Thyroid gland (tissue), 4 donors: ENCODE measurements around the gene PRELID1. TPM values are rescaled to one million over a fixed set of nuclear protein-coding genes. Genes with fewer than 3 reads are reported as not detected.

Experiments
- DNase-seq, 2 donors: peaks; one replicate each; pipeline ENCODE4 v3.0.0-alpha.2; 2019
- H3K27ac ChIP-seq, 3 donors: fragments of 200-600 bp; sonication (generic); 1 replicate in 2 of 3; 2 replicates in 1 of 3; pipeline ENCODE4 v1.5.1; 2016 to 2019; ENCODE audit warnings: mild to moderate bottlenecking in 1 of 3, moderate library complexity in 1 of 3
- H3K27me3 ChIP-seq: fragments of 200-600 bp; sonication (generic); one replicate; pipeline ENCODE4 v1.5.1; 2019
- H3K36me3 ChIP-seq, 2 donors: fragments of 200-600 bp; sonication (generic); one replicate each; pipeline ENCODE4 v1.5.1; 2016 to 2019
- H3K4me1 ChIP-seq, 2 donors: fragments of 200-600 bp; sonication (generic); one replicate each; pipeline ENCODE4 v1.5.1; 2017 to 2019
- H3K4me3 ChIP-seq, 3 donors: fragments of 200-600 bp; sonication (generic); replicated peaks in 1 of 3; 1 replicate in 2 of 3; 2 replicates in 1 of 3; pipeline ENCODE4 v1.5.1; 2016; ENCODE audit warnings: mild to moderate bottlenecking in 1 of 3
- H3K9me3 ChIP-seq: fragments of 200-600 bp; sonication (generic); one replicate; pipeline ENCODE4 v1.5.1; 2017
- POLR2A ChIP-seq, 2 donors: fragments of 450-650 bp; IDR thresholded peaks; one replicate each; pipeline ENCODE4 v1.6.1; 2017; ENCODE audit warnings: antibody characterized with exemption in 2 of 2, mild to moderate bottlenecking in 2 of 2, moderate library complexity in 1 of 2
- WGBS, 2 donors: methylation state at CpG; one replicate each; pipeline ENCODE4 v1.1.5; 2017; 5-methylcytosine and 5-hydroxymethylcytosine counted together
- intact Hi-C: fragments of 100-400 bp; cut with DNase I; formaldehyde crosslinking; loops from one replicate; pipeline ENCODE4 v1.15.1; 2023
- total RNA-seq, 4 donors: library from RNA; depleted of rRNA; stranded (reverse); fragments of >200 nt; gene quantifications; one replicate each; pipeline ENCODE4 v1.2.3, GENCODE V29; 2016
- TF ChIP-seq, protein P1 (sequence below), 6 experiments: fragments of 200-600 bp in 3 of 6; fragments of 450-650 bp in 3 of 6; sonication (generic) in 3 of 6; IDR thresholded peaks; one replicate each; pipeline ENCODE4 v1.5.1; 2016 to 2019; ENCODE audit warnings: antibody characterized with exemption in 6 of 6, mild to moderate bottlenecking in 2 of 6, inconsistent platforms in 1 of 6, moderate library complexity in 1 of 6

PRELID1 gene
- total RNA-seq, 4 donors from 2014 or later: 52.8 to 83.2 (median 57.9) TPM

DNA sequence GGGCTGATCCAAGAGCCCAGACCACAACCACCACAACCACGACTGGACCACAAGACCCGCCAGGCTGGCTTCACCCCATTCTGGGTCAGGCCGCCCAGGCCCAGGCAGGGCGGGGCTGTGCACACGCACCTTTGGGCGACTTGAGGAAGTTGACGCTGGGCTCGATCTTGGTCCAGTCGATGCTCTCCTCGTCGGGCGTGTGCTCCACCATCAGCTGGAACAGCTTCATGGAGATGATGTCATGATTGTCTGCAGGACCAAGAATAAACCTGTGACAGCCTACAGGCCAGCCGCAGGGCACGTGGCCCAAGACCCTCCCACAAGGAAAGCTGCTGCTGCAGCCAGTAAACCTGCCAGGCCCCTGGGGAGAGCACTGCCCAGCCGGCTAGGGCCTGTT, 30.6 kb downstream of the PRELID1 start:
- no peaks in the 10 kb centered on the region for H3K4me1 ChIP-seq
- WGBS, 2 donors: 87 to 90% methylated on average over 9 to 15 of the region's 15 CpGs
- no peak for DNase-seq
- H3K4me3 ChIP-seq: no peak overlapping the region
- H3K27me3 ChIP-seq: no peaks in the 10 kb centered on the region
- intact Hi-C loops: no loop called here
- TF ChIP-seq, protein P1, sequence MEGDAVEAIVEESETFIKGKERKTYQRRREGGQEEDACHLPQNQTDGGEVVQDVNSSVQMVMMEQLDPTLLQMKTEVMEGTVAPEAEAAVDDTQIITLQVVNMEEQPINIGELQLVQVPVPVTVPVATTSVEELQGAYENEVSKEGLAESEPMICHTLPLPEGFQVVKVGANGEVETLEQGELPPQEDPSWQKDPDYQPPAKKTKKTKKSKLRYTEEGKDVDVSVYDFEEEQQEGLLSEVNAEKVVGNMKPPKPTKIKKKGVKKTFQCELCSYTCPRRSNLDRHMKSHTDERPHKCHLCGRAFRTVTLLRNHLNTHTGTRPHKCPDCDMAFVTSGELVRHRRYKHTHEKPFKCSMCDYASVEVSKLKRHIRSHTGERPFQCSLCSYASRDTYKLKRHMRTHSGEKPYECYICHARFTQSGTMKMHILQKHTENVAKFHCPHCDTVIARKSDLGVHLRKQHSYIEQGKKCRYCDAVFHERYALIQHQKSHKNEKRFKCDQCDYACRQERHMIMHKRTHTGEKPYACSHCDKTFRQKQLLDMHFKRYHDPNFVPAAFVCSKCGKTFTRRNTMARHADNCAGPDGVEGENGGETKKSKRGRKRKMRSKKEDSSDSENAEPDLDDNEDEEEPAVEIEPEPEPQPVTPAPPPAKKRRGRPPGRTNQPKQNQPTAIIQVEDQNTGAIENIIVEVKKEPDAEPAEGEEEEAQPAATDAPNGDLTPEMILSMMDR (IDR thresholded peaks at IDR 0.05): no peak
- TF ChIP-seq POLR2A (IDR thresholded peaks at IDR 0.05): no peak
- H3K9me3 ChIP-seq: no peaks in the 10 kb centered on the region
- H3K27ac ChIP-seq: no peak overlapping the region
- peaks cover 64 to 82% of the 10 kb centered on the region in 2 donors for H3K36me3 ChIP-seq

- Histone ChIP-seq H3K27me3 (no peaks in the 10 kb centered on the region), H3K9me3 (no peaks in the 10 kb centered on the region), H3K4me1 (no peaks in the 10 kb centered on the region), H3K27ac (no peak overlapping the region), H3K36me3 (peaks cover 64 to 80% of the 10 kb centered on the region in 2 donors), H3K4me3 (no peak overlapping the region)
- WGBS, 2 donors: 90 to 92% methylated on average over 18 to 19 of the region's 21 CpGs
- intact Hi-C loops: no loop called here
- DNase-seq: no peak
- no peak for TF ChIP-seq POLR2A (IDR thresholded peaks at IDR 0.05)
- TF ChIP-seq, protein P1 (IDR thresholded peaks at IDR 0.05): no peak
Measured at GRCh38 chr5:177334781-177335700, 31.4 kb downstream of the PRELID1 start.

DNA sequence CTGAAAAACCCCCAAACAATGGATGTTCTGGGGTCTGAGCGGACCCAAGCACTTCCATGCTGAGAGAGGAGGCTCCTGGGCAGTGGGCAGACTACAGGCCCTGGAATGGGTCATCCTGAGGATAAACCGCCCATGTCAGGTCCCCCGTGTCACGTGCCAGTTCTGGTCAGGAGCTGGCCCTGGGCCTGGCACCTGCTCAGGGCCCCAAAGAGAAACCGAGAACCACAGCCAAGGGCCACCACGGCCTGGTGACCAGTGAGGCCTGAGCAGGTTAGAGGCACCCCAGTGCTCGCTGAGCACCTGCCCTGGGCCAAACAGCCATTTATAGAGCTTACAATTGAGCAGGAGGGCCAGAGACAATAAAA, 32.1 kb downstream of the PRELID1 start:
- H3K4me3 ChIP-seq: no peak overlapping the region
- intact Hi-C loops: no loop called here
- peaks cover 64 to 73% of the 10 kb centered on the region in 2 donors for H3K36me3 ChIP-seq
- no peaks in the 10 kb centered on the region for H3K9me3 ChIP-seq
- WGBS, 2 donors: 91 to 92% methylated on average over 7 of the region's 7 CpGs
- no peaks in the 10 kb centered on the region for H3K4me1 ChIP-seq
- no peak overlapping the region for H3K27ac ChIP-seq
- no peak for DNase-seq
- H3K27me3 ChIP-seq: no peaks in the 10 kb centered on the region
- TF ChIP-seq POLR2A (IDR thresholded peaks at IDR 0.05): no peak
- TF ChIP-seq, protein P1 (IDR thresholded peaks at IDR 0.05): no peak

DNA sequence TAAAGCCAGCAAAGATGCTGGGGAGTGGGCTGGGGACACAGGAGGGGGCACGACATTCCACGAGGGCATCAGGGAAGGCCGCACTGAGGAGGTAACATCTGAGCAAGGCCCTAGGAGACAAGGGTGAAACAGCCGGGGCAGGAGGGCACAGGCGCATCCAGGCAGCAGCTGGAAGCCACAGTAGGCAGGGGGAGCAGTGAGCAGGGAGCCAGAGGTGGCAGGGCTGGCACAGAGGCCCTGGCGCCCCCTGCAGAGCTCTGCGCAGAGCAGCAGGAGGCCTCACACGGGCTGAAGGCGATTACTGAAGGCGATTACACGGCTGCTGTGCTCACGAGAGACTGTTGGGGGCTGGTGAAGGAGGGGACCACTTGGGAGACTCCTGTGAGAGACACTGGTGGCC, 32.5 kb downstream of the PRELID1 start:
- WGBS, 2 donors: 73% methylated on average over 12 of the region's 12 CpGs
- TF ChIP-seq POLR2A (IDR thresholded peaks at IDR 0.05): no peak
- TF ChIP-seq, protein P1 (IDR thresholded peaks at IDR 0.05): no peak
- H3K36me3 ChIP-seq: peaks cover 61 to 71% of the 10 kb centered on the region in 2 donors

More for the DNA sequence above, 32.5 kb downstream of the PRELID1 start:
- H3K4me3 ChIP-seq: no peak overlapping the region
- DNase-seq: no peak
- intact Hi-C loops: no loop called here
- H3K27me3 ChIP-seq: no peaks in the 10 kb centered on the region
- H3K4me1 ChIP-seq: no peaks in the 10 kb centered on the region
- H3K9me3 ChIP-seq: no peaks in the 10 kb centered on the region
- H3K27ac ChIP-seq: no peak overlapping the region
